A673 (cell line): ENCODE data around the gene KCNN1. TPM values are rescaled to one million over a fixed set of nuclear protein-coding genes. Genes with fewer than 3 reads are reported as not detected.
A peak's percentile ranks its signal among the peaks of the same experiment; 100 is the strongest.
"Not testable (repeated sequence)": the region's sequence is repeated elsewhere in the genome, so short reads cannot be mapped to it uniquely, and the experiment has no call there.

Experiments used
- BruUV-seq: library from RNA; stranded (reverse); fragments of 400-500 nt; replicated peaks from 2 replicates; lab custom pipeline; 2021; lab: Mats Ljungman, UMichigan
- CTCF ChIA-PET: fragments of 300-600 bp; sonication (Branson Sonifier 250); formaldehyde crosslinking; loops from one replicate; lab custom pipeline; 2022; ENCODE audit warnings: antibody characterized with exemption; lab: Charles Lee
- POLR2A ChIA-PET: fragments of 300-600 bp; sonication (Branson Sonifier 250); formaldehyde crosslinking; loops from one replicate; lab custom pipeline; 2022; ENCODE audit warnings: antibody characterized with exemption; ENCODE audit not compliant: low non-redundant PET; lab: Charles Lee
- DNase-seq: peaks from one replicate; pipeline ENCODE4 v3.0.0-alpha.2; 2015; ENCODE audit warnings: low spot score
- H3K27ac ChIP-seq: fragments of 200-600 bp; sonication (generic); 2 replicates; pipeline ENCODE4 v1.5.1; 2016; ENCODE audit warnings: mixed run types, low read depth, mild to moderate bottlenecking, mixed read lengths, antibody characterized with exemption, low read length; ENCODE audit not compliant: poor library complexity, severe bottlenecking
- H3K27me3 ChIP-seq: fragments of 200-600 bp; sonication (generic); replicated peaks from 2 replicates; pipeline ENCODE4 v1.6.1; 2017; ENCODE audit warnings: mixed run types, low read depth, mild to moderate bottlenecking, mixed read lengths, antibody characterized with exemption, low read length; ENCODE audit not compliant: insufficient read depth, poor library complexity
- H3K36me3 ChIP-seq: fragments of 200-600 bp; sonication (generic); 2 replicates; pipeline ENCODE4 v1.6.1; 2016; ENCODE audit warnings: mixed run types, mild to moderate bottlenecking, mixed read lengths, antibody characterized with exemption, low read length; ENCODE audit not compliant: insufficient read depth, poor library complexity, severe bottlenecking
- H3K4me1 ChIP-seq: fragments of 200-600 bp; sonication (generic); 2 replicates; pipeline ENCODE4 v1.6.1; 2017; ENCODE audit warnings: mixed run types, mild to moderate bottlenecking, mixed read lengths, antibody characterized with exemption, low read length; ENCODE audit not compliant: insufficient read depth, poor library complexity, severe bottlenecking
- H3K4me3 ChIP-seq: fragments of 200-600 bp; sonication (generic); 2 replicates; pipeline ENCODE4 v1.5.1; 2016; ENCODE audit warnings: low read depth, mixed run types, mild to moderate bottlenecking, mixed read lengths, low read length; ENCODE audit not compliant: poor library complexity, severe bottlenecking
- H3K9me3 ChIP-seq: fragments of 200-600 bp; sonication (generic); 2 replicates; pipeline ENCODE4 v1.6.1; 2016; ENCODE audit warnings: mixed run types, low read depth, mild to moderate bottlenecking, mixed read lengths, antibody characterized with exemption, low read length; ENCODE audit not compliant: poor library complexity, severe bottlenecking
- CTCF ChIP-seq: fragments of 300-800, 200-600 bp; sonication (generic); conservative IDR thresholded peaks from 2 replicates; pipeline ENCODE4 v1.5.1; 2017; ENCODE audit warnings: low read depth, mild to moderate bottlenecking, antibody characterized with exemption, low read length, moderate library complexity, mixed read lengths
- EZH2 ChIP-seq: fragments of 200-600 bp; sonication (generic); IDR thresholded peaks from 2 replicates; pipeline ENCODE4 v1.6.1; 2017; ENCODE audit warnings: borderline replicate concordance, low read depth, mild to moderate bottlenecking, mixed read lengths, antibody characterized with exemption, low read length; ENCODE audit not compliant: poor library complexity, severe bottlenecking
- intact Hi-C: fragments of 100-400 bp; cut with micrococcal nuclease; formaldehyde crosslinking; loops from one replicate; pipeline ENCODE4 v1.10.0; 2022; ENCODE audit not compliant: unreplicated experiment
- total RNA-seq: library from RNA; stranded (reverse); gene quantifications from 2 replicates; pipeline ENCODE4 v1.2.3, GENCODE V29; 2021

KCNN1 gene
- total RNA-seq, 1 experiment from 2014 or later = 81.2 TPM

- TF ChIP-seq CTCF = no peak
- peak; percentile 45 for DNase-seq
- no TSS peak for BruUV-seq
- H3K27ac ChIP-seq = peak overlapping the region; percentile 91
- intact Hi-C loops = loop anchor here (5.0 kb wide), 1 partner anchor 130 kb away; the partner anchor contains the start of gene SLC5A5
- H3K36me3 ChIP-seq = peaks cover 6% of the 10 kb centered on the region
- peaks cover 13% of the 10 kb centered on the region for H3K4me1 ChIP-seq
- CTCF ChIA-PET = no interaction called here
- no peaks in the 10 kb centered on the region for H3K9me3 ChIP-seq
- peak overlapping the region; percentile 72 for H3K4me3 ChIP-seq
- no peaks in the 10 kb centered on the region for H3K27me3 ChIP-seq
- POLR2A ChIA-PET = no interaction called here
Measured at GRCh38 chr19:18001777-18002345, 35.0 kb downstream of the KCNN1 start.

- TF ChIP-seq EZH2 (no peak), CTCF (no peak)
- CTCF ChIA-PET = no interaction called here
- H3K27ac ChIP-seq = no peak overlapping the region
- peaks cover 6% of the 10 kb centered on the region for H3K36me3 ChIP-seq
- H3K4me1 ChIP-seq = peaks cover 17% of the 10 kb centered on the region
- intact Hi-C loops = loop anchor here (5.0 kb wide), 1 partner anchor 130 kb away; the partner anchor contains the start of gene SLC5A5
- DNase-seq = no peak
- peak overlapping the region; percentile 72 for H3K4me3 ChIP-seq
- no peaks in the 10 kb centered on the region for H3K9me3 ChIP-seq
- no TSS peak for BruUV-seq
- POLR2A ChIA-PET = no interaction called here
- no peaks in the 10 kb centered on the region for H3K27me3 ChIP-seq
Measured at GRCh38 chr19:18002347-18002850, 35.5 kb downstream of the KCNN1 start.

GRCh38 chr19:18005750-18006149 is 38.8 kb downstream of the KCNN1 start:
- POLR2A ChIA-PET, H3K27ac ChIP-seq, H3K4me3 ChIP-seq, H3K27me3 ChIP-seq, CTCF ChIA-PET, DNase-seq, BruUV-seq, H3K9me3 ChIP-seq: not testable (repeated sequence)
- Histone ChIP-seq H3K36me3 (peaks cover 14% of the 10 kb centered on the region), H3K4me1 (peaks cover 17% of the 10 kb centered on the region)
- intact Hi-C loops = loop anchor here (5.0 kb wide), 3 partner anchors 147 to 247 kb away; partner anchors contain the start of gene PIK3R2
